Bronchial epithelial cell (primary cell): ENCODE measurements around the gene HERC3. TPM values are rescaled to one million over a fixed set of nuclear protein-coding genes. Genes with fewer than 3 reads are reported as not detected.
A peak's percentile ranks its signal among the peaks of the same experiment; 100 is the strongest.

Experiments
- DNase-seq: peaks from one replicate; pipeline ENCODE4 v3.0.0-alpha.2; 2010; ENCODE audit warnings: low read depth
- FAIRE-seq: peaks from 2 replicates; lab custom pipeline; 2011; peaks lifted over from hg19 to GRCh38; lab: Jason Lieb, UNC
- H3K27me3 ChIP-seq: 2 replicates; pipeline ENCODE4 v1.5.1; 2011; ENCODE audit warnings: low read length; ENCODE audit not compliant: control insufficient read depth, insufficient read depth
- H3K36me3 ChIP-seq: 2 replicates; pipeline ENCODE4 v1.5.1; 2011; ENCODE audit warnings: low read length; ENCODE audit not compliant: control insufficient read depth, insufficient read depth
- H3K4me3 ChIP-seq: 2 replicates; pipeline ENCODE4 v1.5.1; 2011; ENCODE audit warnings: mild to moderate bottlenecking, low read depth, low read length, control low read depth
- CTCF ChIP-seq: IDR thresholded peaks from 2 replicates; pipeline ENCODE4 v1.5.1; 2011; ENCODE audit warnings: mild to moderate bottlenecking, moderate library complexity, low read length, control low read depth, inconsistent platforms; ENCODE audit not compliant: insufficient read depth, severe bottlenecking
- total RNA-seq: library from RNA; depleted of rRNA; stranded (reverse); fragments of >200 nt; gene quantifications from 2 replicates; pipeline ENCODE4 v1.2.1, GENCODE V29; 2014

HERC3 gene
- total RNA-seq, 1 donor from 2014 or later: 25.3 TPM

- TF ChIP-seq CTCF: no peak
- Histone ChIP-seq H3K4me3 (no peak overlapping the region), H3K36me3 (no peaks in the 10 kb centered on the region), H3K27me3 (no peaks in the 10 kb centered on the region)
- no peak for DNase-seq
- FAIRE-seq: no peak
These were observed 18.3 kb upstream of the HERC3 start for GRCh38 chr4:88573995-88574394.

GRCh38 chr4:88575186-88575585, 17.1 kb upstream of the HERC3 start:
- no peak for DNase-seq
- Histone ChIP-seq H3K4me3 (no peak overlapping the region), H3K27me3 (no peaks in the 10 kb centered on the region), H3K36me3 (no peaks in the 10 kb centered on the region)
- FAIRE-seq: no peak
- TF ChIP-seq CTCF: no peak

GRCh38 chr4:88582493-88582892, 9.8 kb upstream of the HERC3 start:
- FAIRE-seq: no peak
- Histone ChIP-seq H3K4me3 (no peak overlapping the region), H3K27me3 (no peaks in the 10 kb centered on the region), H3K36me3 (no peaks in the 10 kb centered on the region)
- DNase-seq: peak; percentile 73
- no peak for TF ChIP-seq CTCF

GRCh38 chr4:88583631-88584470, 8.4 kb upstream of the HERC3 start:
- no peaks in the 10 kb centered on the region for H3K27me3 ChIP-seq
- H3K36me3 ChIP-seq: no peaks in the 10 kb centered on the region
- DNase-seq (no peak), FAIRE-seq (no peak)
- no peak for TF ChIP-seq CTCF
- H3K4me3 ChIP-seq: no peak overlapping the region

GRCh38 chr4:88584471-88584900, 7.8 kb upstream of the HERC3 start:
- Histone ChIP-seq H3K4me3 (no peak overlapping the region), H3K36me3 (no peaks in the 10 kb centered on the region), H3K27me3 (no peaks in the 10 kb centered on the region)
- DNase-seq (no peak), FAIRE-seq (no peak)
- no peak for TF ChIP-seq CTCF
